GM12865 (cell line): ENCODE results near the gene LTF.

Experiments
- DNase-seq: peaks from one replicate; pipeline ENCODE4 v3.0.0; 2010; ENCODE audit warnings: low read depth
- H3K4me3 ChIP-seq: 2 replicates; pipeline ENCODE4 v1.5.1; 2011; ENCODE audit warnings: mild to moderate bottlenecking, low read depth, low read length, control low read depth
- TF ChIP-seq, protein P1 (sequence below): IDR thresholded peaks from 2 replicates; pipeline ENCODE4 v1.5.1; 2011; ENCODE audit warnings: low read length, control low read depth, low read depth, inconsistent platforms; ENCODE audit not compliant: insufficient read depth; ENCODE audit errors: missing control alignments

Gene LTF

DNA sequence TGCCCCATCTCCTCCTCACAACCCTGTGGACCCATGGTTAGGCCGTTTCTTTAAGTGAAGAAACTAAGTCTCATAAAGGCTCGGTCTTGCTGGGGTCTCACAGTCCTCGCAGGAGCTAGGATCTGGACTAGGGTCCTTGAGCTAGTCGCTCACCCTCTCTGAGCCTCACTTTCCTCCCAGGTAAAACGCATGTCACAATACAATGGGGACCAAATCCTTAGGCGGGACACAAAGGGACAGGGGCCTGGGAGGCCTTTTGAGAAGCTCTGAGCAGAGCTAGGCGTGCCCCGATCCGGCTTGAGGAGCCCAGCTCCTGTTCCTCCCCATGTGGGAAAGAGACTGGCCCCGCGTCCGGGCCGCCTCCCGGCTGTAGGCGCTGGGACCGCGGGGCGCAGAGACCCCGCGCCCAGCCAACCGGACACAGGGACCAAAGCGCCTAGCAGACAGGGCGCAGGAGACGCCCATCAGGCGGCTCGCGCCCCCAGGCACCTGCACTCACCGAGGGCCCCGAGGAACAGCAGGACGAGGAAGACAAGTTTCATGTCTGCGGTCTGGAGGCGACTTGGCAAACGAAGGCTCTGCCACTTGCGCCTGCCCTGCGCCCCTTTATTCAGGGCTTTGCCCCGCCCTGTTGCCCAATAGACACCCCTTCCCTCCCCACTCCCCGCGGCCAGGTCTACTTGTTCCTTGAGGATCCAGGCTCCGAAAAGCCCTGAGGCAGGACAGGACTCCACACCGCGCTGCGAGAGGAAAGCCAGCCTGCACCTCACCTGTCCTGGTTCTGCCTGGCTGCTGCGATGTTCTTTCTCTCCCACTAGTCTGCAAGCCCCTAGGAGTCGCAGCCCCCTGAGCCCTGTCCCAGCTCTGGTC lies at the start of gene LTF:
LTF (minus strand) TSS at position 580 of the 870 bp plus-strand sequence; CDS start at position 542, 38 bp downstream.
- no peak within 1 kb of the TSS for H3K4me3 ChIP-seq
- TF ChIP-seq, protein P1, sequence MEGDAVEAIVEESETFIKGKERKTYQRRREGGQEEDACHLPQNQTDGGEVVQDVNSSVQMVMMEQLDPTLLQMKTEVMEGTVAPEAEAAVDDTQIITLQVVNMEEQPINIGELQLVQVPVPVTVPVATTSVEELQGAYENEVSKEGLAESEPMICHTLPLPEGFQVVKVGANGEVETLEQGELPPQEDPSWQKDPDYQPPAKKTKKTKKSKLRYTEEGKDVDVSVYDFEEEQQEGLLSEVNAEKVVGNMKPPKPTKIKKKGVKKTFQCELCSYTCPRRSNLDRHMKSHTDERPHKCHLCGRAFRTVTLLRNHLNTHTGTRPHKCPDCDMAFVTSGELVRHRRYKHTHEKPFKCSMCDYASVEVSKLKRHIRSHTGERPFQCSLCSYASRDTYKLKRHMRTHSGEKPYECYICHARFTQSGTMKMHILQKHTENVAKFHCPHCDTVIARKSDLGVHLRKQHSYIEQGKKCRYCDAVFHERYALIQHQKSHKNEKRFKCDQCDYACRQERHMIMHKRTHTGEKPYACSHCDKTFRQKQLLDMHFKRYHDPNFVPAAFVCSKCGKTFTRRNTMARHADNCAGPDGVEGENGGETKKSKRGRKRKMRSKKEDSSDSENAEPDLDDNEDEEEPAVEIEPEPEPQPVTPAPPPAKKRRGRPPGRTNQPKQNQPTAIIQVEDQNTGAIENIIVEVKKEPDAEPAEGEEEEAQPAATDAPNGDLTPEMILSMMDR = no peak
- no peak for DNase-seq

- H3K4me3 ChIP-seq = no peak overlapping the region
- no peak for DNase-seq
- TF ChIP-seq, protein P1 = no peak
Measured at GRCh38 chr3:46512191-46512749, 47.6 kb upstream of the LTF start.

DNA sequence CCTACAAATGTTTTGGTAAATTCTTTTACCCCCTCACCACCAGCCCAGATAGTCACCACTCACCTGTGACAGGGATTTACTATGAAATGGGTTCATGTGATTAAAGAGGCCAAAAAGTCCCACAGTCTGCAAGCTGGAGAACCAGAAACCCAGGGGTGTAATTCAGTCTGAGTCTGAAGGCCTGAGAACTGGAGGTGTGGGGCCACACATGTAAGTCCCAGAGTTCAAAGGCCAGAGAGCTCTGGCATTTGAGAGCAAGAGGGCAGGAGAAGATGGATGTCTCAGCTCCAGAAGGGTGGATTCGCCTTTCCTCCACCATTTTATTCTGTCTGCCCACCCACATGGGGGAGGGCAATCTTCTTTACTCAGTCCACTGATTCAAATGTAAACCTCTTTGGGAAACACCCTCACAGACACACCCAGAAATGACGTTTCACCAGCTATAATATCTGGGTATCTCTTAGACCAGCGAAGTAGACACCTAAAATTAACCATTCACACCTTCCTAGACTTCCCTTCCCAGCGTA lies 45.0 kb upstream of the LTF start:
- no peak for DNase-seq
- TF ChIP-seq, protein P1 = no peak
- H3K4me3 ChIP-seq = no peak overlapping the region

DNA sequence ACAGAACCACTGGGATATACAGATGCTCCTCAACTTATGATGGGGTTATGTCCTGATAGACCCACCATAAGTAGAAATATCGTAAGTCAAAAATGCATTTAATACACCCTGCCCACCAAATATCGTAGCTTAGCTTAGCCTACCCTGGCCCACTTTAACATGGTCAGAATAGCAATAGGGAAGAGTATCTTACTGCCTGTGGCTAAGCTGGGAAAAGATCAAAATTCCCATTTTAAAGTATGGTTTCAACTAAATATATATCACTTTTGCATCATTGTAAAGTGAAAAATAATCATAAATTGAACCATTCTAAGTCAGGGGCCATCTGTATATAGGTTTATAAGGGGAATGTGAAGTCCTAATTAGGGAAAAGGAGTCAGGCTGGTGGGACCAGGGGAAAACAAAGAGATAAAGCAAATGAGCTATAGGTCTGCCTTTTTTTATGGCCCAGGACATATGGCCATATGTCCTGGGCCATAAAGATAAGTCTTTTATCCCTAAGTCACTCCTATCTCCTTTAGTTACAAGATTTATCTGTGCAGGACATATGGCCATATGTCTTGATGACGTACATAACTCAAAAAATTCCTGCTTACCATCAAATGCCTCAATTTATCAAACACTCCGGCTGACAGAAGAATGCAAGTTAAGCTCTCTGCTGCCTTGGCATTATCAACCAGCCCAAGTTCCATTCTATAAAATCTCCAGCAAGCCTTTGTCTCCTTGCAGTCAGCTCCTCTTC lies 44.3 kb upstream of the LTF start:
- TF ChIP-seq, protein P1 = no peak
- DNase-seq = no peak
- H3K4me3 ChIP-seq = no peak overlapping the region

DNA sequence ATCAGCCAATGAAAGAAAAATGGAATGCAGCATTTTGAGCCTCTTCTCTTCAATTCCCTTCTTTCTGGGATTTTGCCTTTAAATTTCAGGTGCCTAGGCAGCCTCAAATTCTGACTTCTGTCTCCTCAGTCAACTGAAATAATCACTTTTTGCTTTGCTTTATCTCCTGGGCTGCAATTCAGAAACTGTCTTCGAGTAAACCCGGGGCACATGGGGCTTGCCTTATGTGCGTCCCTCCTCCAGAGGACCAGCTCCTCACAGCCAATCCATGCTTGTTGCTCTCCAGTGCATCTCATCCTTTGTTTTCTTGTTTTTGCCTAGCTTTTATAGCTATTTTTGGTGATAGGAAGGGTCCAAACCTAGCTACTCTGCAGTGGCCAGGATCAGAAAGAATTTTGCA lies 41.8 kb upstream of the LTF start:
- DNase-seq = no peak
- no peak overlapping the region for H3K4me3 ChIP-seq
- TF ChIP-seq, protein P1 = no peak

DNA sequence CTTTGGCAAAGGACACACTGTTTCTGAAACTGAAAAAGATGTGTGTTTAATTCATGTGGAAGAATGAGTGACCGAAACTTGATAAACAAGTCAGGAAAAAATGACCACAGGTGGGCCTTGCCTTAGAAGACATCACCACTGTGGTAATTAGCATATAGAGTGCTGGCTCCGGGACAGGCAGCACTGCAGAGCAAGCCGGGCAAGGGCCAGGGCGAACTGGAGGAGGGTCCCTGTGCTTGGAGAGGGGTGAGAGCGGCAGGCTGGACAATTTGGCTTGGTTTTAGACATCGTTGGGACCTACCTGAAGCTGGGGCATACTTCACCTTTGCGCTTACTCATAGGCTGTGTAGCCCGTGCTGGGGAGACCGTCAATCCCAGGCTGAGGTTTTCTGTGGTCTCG lies 41.2 kb upstream of the LTF start:
- TF ChIP-seq, protein P1 = no peak
- no peak overlapping the region for H3K4me3 ChIP-seq
- no peak for DNase-seq
